ENCODE measurements around the gene TMEM54.

- no peak for TF ChIP-seq CTCF (conservative IDR thresholded peaks at IDR 0.05; ENCODE audit: low read depth in 2 of 2)
- no peak for TF ChIP-seq EZH2 (IDR thresholded peaks at IDR 0.05; ENCODE audit: low read depth, unreplicated experiment)
- TF ChIP-seq POLR2AphosphoS5 (IDR thresholded peaks at IDR 0.05; ENCODE audit: low read depth) = no peak
- TF ChIP-seq REST (IDR thresholded peaks at IDR 0.05; ENCODE audit: unreplicated experiment) = no peak
- TF ChIP-seq CREB1 (CRISPR knock-in tag; IDR thresholded peaks at IDR 0.05; ENCODE audit: low read depth) = no peak
- no peak for TF ChIP-seq ZNF331 (CRISPR knock-in tag; IDR thresholded peaks at IDR 0.05; ENCODE audit: low read depth)
- TF ChIP-seq JUNB (IDR thresholded peaks at IDR 0.05; ENCODE audit: unreplicated experiment) = no peak
- no peak for TF ChIP-seq ETS1 (IDR thresholded peaks at IDR 0.05)
- no peak for TF ChIP-seq EZH2phosphoT487 (IDR thresholded peaks at IDR 0.05; ENCODE audit: unreplicated experiment)
- no peak for TF ChIP-seq STAT1 (IDR thresholded peaks at IDR 0.05; ENCODE audit: unreplicated experiment)
- TF ChIP-seq NANOG (IDR thresholded peaks at IDR 0.05; ENCODE audit: borderline replicate concordance) = no peak
- no peak for TF ChIP-seq ZNF114 (CRISPR knock-in tag; IDR thresholded peaks at IDR 0.05)
These were observed 41.3 kb downstream of the TMEM54 start for GRCh38 chr1:32859915-32860314.
